Neural cell (in vitro differentiated cells): Measurements from ENCODE around the gene HLA-F.

Experiments
- CTCF ChIP-seq: fragments of 450-650 bp; IDR thresholded peaks from 2 replicates; pipeline ENCODE4 v1.5.1; 2014; ENCODE audit warnings: antibody characterized with exemption, mild to moderate bottlenecking, moderate library complexity; ENCODE audit not compliant: poor library complexity, severe bottlenecking
- EP300 ChIP-seq: fragments of 450-650 bp; conservative IDR thresholded peaks from 2 replicates; pipeline ENCODE4 v1.6.1; 2014; ENCODE audit warnings: antibody characterized with exemption, mild to moderate bottlenecking, moderate library complexity; ENCODE audit not compliant: poor library complexity, severe bottlenecking
- EZH2 ChIP-seq: fragments of 200-600, 300-800 bp; shearing (Covaris generic), sonication (generic); IDR thresholded peaks from 2 replicates; pipeline ENCODE4 v1.6.1; 2014; ENCODE audit warnings: antibody characterized with exemption, low read length, borderline replicate concordance, mild to moderate bottlenecking; ENCODE audit not compliant: insufficient read depth, poor library complexity, severe bottlenecking
- MXI1 ChIP-seq: fragments of 450-650 bp; conservative IDR thresholded peaks from 2 replicates; pipeline ENCODE4 v1.6.1; 2014; ENCODE audit warnings: antibody characterized with exemption, mild to moderate bottlenecking; ENCODE audit not compliant: poor library complexity, severe bottlenecking
- POLR2AphosphoS5 ChIP-seq: IDR thresholded peaks from 2 replicates; pipeline ENCODE4 v1.6.1; 2012
- RAD21 ChIP-seq: fragments of 450-650 bp; conservative IDR thresholded peaks from 2 replicates; pipeline ENCODE4 v1.6.1; 2014; ENCODE audit warnings: antibody characterized with exemption, mild to moderate bottlenecking, moderate library complexity
- SMC3 ChIP-seq: fragments of 450-650 bp; conservative IDR thresholded peaks from 2 replicates; pipeline ENCODE4 v1.6.1; 2014; ENCODE audit warnings: antibody characterized with exemption, mild to moderate bottlenecking, moderate library complexity; ENCODE audit not compliant: poor library complexity
- TAF1 ChIP-seq: IDR thresholded peaks from 2 replicates; pipeline ENCODE4 v1.6.1; 2012; ENCODE audit warnings: low read depth
- TF ChIP-seq, protein P1 (sequence below): IDR thresholded peaks from 2 replicates; pipeline ENCODE4 v1.6.1; 2012; ENCODE audit warnings: borderline replicate concordance

GRCh38 chr6:29727637-29728036, 4.4 kb downstream of the HLA-F start:
- no peak for TF ChIP-seq CTCF
- no peak for TF ChIP-seq EZH2
- no peak for TF ChIP-seq POLR2AphosphoS5
- TF ChIP-seq, protein P1, sequence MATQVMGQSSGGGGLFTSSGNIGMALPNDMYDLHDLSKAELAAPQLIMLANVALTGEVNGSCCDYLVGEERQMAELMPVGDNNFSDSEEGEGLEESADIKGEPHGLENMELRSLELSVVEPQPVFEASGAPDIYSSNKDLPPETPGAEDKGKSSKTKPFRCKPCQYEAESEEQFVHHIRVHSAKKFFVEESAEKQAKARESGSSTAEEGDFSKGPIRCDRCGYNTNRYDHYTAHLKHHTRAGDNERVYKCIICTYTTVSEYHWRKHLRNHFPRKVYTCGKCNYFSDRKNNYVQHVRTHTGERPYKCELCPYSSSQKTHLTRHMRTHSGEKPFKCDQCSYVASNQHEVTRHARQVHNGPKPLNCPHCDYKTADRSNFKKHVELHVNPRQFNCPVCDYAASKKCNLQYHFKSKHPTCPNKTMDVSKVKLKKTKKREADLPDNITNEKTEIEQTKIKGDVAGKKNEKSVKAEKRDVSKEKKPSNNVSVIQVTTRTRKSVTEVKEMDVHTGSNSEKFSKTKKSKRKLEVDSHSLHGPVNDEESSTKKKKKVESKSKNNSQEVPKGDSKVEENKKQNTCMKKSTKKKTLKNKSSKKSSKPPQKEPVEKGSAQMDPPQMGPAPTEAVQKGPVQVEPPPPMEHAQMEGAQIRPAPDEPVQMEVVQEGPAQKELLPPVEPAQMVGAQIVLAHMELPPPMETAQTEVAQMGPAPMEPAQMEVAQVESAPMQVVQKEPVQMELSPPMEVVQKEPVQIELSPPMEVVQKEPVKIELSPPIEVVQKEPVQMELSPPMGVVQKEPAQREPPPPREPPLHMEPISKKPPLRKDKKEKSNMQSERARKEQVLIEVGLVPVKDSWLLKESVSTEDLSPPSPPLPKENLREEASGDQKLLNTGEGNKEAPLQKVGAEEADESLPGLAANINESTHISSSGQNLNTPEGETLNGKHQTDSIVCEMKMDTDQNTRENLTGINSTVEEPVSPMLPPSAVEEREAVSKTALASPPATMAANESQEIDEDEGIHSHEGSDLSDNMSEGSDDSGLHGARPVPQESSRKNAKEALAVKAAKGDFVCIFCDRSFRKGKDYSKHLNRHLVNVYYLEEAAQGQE: no peak
- no peak for TF ChIP-seq EP300
- TF ChIP-seq RAD21: no peak
- no peak for TF ChIP-seq TAF1
- no peak for TF ChIP-seq SMC3
- no peak for TF ChIP-seq MXI1
